Stimulated activated naive CD8-positive, alpha-beta T cell treated with anti-CD3 and anti-CD28 coated beads, Interleukin-15, amount 100 ng/mL, for 72 hours (primary cell): ENCODE results near the gene SLC50A1.
"Not testable (repeated sequence)": the region's sequence is repeated elsewhere in the genome, so short reads cannot be mapped to it uniquely, and the experiment has no call there.

ENCODE experiments used
- ATAC-seq: fragments of 150-1000 bp; cut with Tn5 transposase; 2 replicates; pipeline ENCODE4 v1.10.0; 2021; ENCODE audit warnings: mild to moderate bottlenecking, moderate library complexity
- DNase-seq, 2 donors: peaks; one replicate each; pipeline ENCODE4 v3.0.0; 2021 to 2022
- H3K27ac Mint-ChIP-seq, 2 donors: one replicate each; pipeline ENCODE4 v1.8.0; 2022; ENCODE audit warnings: mild to moderate bottlenecking in 2 of 2, mixed read lengths in 2 of 2, moderate library complexity in 2 of 2
- H3K27me3 Mint-ChIP-seq: one replicate; pipeline ENCODE4 v1.8.0; 2022; ENCODE audit warnings: mixed read lengths
- H3K4me1 Mint-ChIP-seq: one replicate; pipeline ENCODE4 v1.8.0; 2022; ENCODE audit warnings: mild to moderate bottlenecking, mixed read lengths
- H3K4me3 Mint-ChIP-seq, 2 donors: one replicate each; pipeline ENCODE4 v1.8.0; 2022; ENCODE audit warnings: mild to moderate bottlenecking in 2 of 2, mixed read lengths in 2 of 2, moderate library complexity in 1 of 2
- H3K9me3 Mint-ChIP-seq, 2 donors: one replicate each; pipeline ENCODE4 v1.8.0; 2022; ENCODE audit warnings: mixed read lengths in 2 of 2

The SLC50A1 gene

DNA sequence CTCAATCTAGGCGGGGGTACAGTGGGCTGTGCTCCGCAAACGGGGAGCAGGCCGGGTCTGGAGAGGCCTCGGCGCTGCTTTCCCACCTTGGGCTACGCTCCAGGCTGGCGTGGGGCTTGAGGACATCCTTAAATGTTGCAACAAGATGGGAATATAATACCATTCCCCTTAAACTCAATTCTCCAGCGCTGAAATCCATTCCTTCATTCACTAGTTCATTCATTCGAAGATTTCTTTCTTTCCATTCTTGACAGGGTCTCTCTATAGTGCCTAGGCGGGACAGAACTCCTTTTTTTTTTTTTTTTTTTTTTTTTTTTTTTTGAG is 4.9 kb downstream of the SLC50A1 start:
- Mint-ChIP-seq H3K9me3 (no peaks in the 10 kb centered on the region), H3K27me3 (peaks cover 4% of the 10 kb centered on the region), H3K27ac (peak overlapping the region; percentile 91 to 95), H3K4me1 (peaks cover 28% of the 10 kb centered on the region), H3K4me3 (peak overlapping the region; percentile 92)
- DNase-seq (no peak), ATAC-seq (no peak)

DNA sequence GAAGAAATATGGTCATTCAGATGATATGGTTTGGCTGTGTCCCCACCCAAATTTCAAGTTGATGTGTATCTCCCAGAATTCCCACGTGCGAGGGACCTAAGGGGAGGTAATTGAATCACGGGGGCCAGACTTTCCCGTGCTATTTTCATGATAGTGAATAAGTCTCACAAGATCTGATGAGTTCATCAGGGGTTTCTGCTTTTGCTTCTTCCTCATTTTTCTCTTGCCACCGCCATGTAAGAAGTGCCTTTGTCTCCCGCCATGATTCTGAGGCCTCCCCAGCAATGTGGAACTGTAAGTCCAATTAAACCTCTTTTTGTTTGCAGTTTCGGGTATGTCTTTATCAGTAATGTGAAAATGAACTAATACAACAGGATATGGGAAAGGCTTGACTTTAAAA is 6.1 kb downstream of the SLC50A1 start:
- ATAC-seq = no peak
- Mint-ChIP-seq H3K27ac (no peak overlapping the region), H3K27me3 (peaks cover 14% of the 10 kb centered on the region), H3K4me3 (no peak overlapping the region), H3K4me1 (peaks cover 25% of the 10 kb centered on the region), H3K9me3 (no peaks in the 10 kb centered on the region)
- no peak for DNase-seq

DNA sequence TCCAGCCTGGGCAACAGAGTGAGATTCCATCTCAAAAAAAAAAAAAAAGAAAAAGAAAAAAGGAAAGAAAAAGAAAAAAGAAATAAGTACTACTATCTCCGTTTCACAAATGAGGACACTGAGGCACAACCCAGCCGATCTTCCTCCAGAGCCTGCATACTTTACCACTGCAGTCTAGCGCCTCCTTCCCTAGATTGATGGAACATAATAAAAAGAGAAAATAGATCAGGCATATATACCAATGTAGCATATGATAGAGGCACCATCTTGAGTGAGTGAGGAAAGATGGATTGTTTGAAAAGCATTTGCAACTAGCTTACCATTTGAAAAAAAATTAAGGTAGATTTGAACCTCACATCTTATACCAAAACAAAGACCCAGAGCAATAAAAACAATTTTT is 9.8 kb downstream of the SLC50A1 start:
- no peak for ATAC-seq
- Mint-ChIP-seq H3K4me1 (no peaks in the 10 kb centered on the region), H3K4me3 (no peak overlapping the region), H3K9me3 (no peaks in the 10 kb centered on the region), H3K27ac (no peak overlapping the region), H3K27me3 (peaks cover 27% of the 10 kb centered on the region)
- DNase-seq = no peak

DNA sequence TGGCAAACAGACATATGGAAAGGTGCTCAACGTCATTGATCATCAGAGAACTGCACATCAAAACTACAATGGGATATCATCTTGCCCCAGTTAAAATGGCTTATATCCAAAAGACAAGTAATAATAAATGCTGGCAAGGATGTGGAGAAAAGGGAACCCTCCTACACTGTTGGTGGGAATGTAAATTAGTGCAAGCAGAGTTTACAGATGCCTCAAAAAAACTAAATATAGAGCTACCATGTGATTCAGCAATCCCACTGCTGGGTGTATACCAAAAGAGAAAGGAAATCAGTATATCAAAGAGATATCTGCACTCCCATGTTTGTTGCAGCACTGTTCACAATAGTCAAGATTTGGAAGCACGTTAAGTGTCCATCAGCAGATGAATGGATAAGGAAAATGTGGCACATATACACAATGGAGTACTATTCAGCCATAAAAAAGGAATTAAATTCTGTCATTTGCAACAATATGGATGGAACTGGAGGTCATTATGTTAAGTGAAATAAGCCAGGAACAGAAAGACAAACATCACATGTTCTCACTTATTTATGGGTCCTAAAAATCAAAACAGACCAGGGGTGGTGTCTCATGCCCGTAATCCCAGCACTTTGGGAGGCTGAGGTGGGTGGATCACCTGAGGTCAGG is 20.5 kb downstream of the SLC50A1 start:
- peaks cover 10% of the 10 kb centered on the region for H3K27me3 Mint-ChIP-seq
- not testable (repeated sequence) for H3K4me1 Mint-ChIP-seq, H3K9me3 Mint-ChIP-seq, ATAC-seq, DNase-seq, H3K4me3 Mint-ChIP-seq, H3K27ac Mint-ChIP-seq

DNA sequence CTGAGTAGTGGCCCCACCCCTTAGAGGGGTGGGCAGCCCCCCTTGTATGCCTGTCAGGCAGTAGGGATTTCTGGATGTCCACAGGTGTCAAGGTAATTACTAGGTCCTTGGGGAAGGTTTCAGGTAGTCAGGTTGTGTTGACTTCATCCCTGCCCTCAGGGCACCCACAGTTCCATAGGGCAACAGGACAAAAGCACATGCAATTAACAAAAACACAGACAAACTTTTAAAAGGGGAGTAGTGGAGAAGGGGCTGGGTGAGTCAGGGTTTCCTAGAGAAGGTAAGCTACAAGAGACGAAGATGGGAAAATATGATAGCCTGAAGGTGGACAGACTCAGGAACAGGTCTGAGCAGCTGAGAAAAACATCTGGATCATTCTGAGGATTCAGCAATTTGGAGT is 23.3 kb downstream of the SLC50A1 start:
- Mint-ChIP-seq H3K9me3 (no peaks in the 10 kb centered on the region), H3K4me3 (no peak overlapping the region), H3K4me1 (no peaks in the 10 kb centered on the region), H3K27ac (peak overlapping the region in 1 of 2 donors; percentile 61), H3K27me3 (peaks cover 9% of the 10 kb centered on the region)
- no peak for ATAC-seq
- DNase-seq = no peak

DNA sequence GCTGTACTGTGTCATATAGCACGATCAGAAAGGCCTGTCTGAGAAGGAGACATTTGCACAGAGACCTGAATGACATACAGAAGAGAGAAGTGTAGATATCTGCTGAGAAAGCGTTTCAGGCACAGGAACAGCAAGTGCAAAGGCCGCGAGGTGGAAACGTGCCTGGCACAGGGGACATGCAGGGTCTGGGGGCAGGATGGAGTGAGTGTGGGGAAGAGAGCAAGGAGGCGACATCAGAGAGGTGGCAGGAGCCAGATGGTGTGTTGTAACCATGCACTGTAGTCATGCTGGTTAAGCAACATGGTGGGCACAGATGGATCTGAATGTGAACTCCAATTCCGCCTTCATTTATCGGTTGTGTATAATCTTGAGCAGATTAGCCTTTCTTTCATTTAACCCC is 24.5 kb downstream of the SLC50A1 start:
- ATAC-seq (no peak), DNase-seq (no peak)
- Mint-ChIP-seq H3K9me3 (no peaks in the 10 kb centered on the region), H3K27ac (no peak overlapping the region), H3K4me1 (no peaks in the 10 kb centered on the region), H3K27me3 (peaks cover 5% of the 10 kb centered on the region), H3K4me3 (no peak overlapping the region)

DNA sequence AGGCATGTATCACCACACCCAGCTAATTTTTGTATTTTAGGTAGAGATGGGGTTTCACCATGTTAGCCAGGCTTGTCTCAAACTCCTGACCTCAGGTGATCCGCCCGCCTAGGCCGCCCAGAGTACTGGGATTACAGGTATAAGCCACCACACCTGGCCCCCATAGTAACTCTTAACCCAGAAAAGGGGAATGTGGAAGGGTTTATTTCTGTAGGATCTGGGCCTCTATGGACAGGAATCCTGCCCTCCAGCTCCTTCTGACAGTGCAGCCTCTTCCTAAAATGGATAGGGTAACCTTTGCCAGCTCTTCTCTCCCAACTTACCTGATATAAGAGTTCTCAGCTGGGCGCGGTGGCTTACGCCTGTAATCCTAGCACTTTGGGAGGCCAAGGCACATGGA is 27.0 kb downstream of the SLC50A1 start:
- H3K27me3 Mint-ChIP-seq, H3K27ac Mint-ChIP-seq, ATAC-seq, DNase-seq, H3K9me3 Mint-ChIP-seq, H3K4me3 Mint-ChIP-seq: not testable (repeated sequence)
- H3K4me1 Mint-ChIP-seq = peaks cover 11% of the 10 kb centered on the region

DNA sequence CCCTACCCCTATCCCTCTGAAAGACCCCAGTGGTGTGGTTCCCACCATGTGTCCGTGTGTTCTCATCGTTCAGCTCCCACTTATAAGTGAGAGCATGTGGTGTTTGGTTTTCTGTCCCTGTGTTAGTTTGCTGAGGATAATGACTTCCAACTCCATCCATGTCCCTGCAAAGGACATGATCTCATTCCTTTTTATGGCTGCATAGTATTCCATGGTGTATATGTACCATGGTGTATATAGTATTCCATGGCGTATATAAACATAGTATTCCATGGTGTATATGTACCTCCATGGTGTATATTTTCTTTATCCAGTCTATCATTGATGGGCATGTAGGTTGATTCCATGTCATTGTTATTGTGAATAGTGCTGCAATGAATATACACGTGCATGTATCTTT is 28.1 kb downstream of the SLC50A1 start:
- peaks cover 17% of the 10 kb centered on the region for H3K4me1 Mint-ChIP-seq
- not testable (repeated sequence) for H3K9me3 Mint-ChIP-seq, H3K27ac Mint-ChIP-seq, H3K4me3 Mint-ChIP-seq, DNase-seq, ATAC-seq, H3K27me3 Mint-ChIP-seq

DNA sequence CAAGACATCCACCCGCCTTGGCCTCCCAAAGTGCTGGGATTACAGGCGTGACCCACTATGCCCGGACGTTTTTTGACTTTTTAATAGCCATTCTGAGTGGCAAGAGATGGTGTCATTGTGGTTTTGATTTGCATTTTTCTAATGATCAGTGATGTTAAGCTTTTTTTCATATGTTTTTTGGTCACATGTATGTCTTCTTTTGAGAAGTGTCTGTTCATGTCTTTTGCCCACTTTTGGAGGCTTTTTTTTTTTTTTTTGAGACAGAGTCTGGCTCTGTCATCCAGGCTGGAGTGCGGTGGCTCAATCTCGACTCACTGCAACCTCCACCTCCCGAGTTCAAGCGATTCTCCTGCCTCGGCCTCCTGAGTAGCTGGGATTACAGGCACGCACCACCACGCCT is 29.0 kb downstream of the SLC50A1 start:
- not testable (repeated sequence) for H3K27me3 Mint-ChIP-seq, H3K27ac Mint-ChIP-seq, ATAC-seq

DNA sequence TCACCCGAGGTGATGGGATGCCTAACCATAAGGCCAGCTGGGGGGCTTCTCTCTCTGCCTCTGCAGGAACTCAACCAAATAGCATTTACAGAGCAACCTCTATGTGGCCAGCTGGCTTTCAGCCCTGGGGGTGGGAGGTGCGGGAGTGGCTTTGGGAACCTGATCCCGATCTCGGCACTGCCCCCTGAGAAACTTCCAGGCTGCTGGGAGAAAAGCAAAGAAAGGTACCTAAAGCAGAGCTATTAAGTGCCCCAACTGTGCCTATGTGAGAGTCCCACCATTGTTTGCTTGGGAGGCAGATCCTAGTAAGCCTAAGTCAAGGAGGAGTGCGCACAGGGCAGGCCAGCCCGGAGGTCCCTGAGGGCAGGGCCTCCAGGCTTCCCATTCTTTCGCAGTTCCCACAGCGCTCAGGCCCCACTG is 30.4 kb downstream of the SLC50A1 start:
- Mint-ChIP-seq H3K4me1 (peaks cover 18% of the 10 kb centered on the region), H3K9me3 (no peaks in the 10 kb centered on the region), H3K27ac (no peak overlapping the region), H3K27me3 (peaks cover 7% of the 10 kb centered on the region), H3K4me3 (no peak overlapping the region)
- ATAC-seq (no peak), DNase-seq (no peak)

More for the DNA sequence above, 29.0 kb downstream of the SLC50A1 start:
- not testable (repeated sequence) for H3K4me3 Mint-ChIP-seq, DNase-seq, H3K9me3 Mint-ChIP-seq
- H3K4me1 Mint-ChIP-seq = peaks cover 17% of the 10 kb centered on the region

DNA sequence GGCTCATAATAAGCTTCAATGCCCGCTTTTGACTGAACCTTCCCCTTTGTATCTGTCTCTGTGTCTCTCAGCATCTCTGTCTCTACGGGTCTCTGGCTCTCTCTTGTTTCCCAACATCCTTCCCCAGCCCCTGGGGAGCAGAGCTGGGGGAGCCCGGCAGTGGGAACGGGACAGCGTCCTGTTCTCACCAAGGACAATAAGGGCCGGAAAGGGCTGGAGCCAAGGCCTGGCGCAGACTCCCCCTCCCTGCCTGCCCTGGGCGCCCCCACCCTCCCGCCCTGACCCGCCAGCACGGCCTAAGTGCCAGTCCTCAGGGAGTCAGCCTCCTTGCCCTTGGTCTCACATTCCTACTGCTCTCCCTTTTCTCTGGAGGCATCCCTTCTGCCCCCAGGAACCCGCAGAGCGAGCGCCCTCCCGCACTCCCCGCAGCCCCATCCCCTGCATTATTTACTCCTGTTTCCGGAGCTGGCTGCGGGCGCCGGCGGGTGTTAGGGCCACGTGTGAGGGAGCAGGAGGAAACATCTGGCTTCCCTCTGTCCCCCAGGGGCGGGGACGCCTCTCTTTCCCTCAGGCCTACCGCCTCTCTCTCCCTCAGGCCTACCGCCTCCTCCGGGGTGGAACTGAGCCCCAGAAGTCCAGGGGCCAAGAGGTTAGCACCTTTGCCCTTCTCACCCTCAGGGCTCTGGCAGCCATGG is 31.0 kb downstream of the SLC50A1 start:
- H3K9me3 Mint-ChIP-seq = no peaks in the 10 kb centered on the region
- peak overlapping the region; percentile 74 to 85 for H3K4me3 Mint-ChIP-seq
- ATAC-seq = peak; percentile 24
- H3K4me1 Mint-ChIP-seq = peaks cover 24% of the 10 kb centered on the region
- H3K27me3 Mint-ChIP-seq = peaks cover 7% of the 10 kb centered on the region
- H3K27ac Mint-ChIP-seq = peak overlapping the region; percentile 46 to 88
- no peak for DNase-seq

DNA sequence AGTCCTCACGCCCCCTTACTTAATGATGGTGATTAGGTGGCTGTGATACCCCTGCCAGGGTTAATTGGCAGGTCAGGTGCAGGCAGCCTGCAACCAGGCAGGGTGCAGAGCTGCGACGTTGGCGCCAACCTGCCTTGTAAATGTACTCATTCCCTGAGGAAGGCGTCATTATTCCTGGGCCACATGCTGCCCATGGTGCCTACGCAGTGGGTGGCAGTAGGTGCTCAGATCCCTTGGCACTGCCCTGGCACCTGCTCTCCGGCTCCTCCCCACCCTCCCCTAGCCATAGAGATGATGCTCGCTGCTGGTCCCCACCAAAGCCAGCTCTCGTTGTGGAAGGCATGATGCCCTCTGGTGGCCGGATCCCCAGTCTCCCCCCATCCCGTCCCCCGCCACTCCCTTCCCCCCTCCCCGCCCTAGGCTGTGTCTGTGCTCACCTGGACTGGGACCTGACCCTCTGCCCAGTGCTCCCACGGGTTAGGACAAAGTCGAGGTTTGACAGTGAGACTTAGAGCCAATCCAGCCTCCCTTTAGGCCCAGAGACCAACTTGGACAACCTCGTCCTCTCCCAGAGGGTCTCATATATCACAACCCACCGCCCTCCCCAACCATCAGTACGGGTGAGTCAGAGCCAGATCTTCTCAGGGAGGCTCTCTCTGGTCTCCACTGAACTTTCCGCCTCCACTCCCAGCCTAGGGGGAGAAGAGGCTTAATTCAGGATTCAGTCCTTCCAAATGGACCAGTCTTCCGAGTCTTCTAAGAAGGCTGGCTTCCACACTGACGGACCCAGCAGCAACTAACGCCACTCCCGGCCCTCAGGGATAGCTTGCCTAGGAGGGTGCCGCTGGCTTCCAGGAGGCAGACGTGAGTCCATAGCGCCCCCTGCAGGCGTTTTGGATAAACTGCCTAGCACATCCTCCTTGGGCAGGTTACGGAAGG is 31.8 kb downstream of the SLC50A1 start:
- no peaks in the 10 kb centered on the region for H3K9me3 Mint-ChIP-seq
- peaks cover 31% of the 10 kb centered on the region for H3K4me1 Mint-ChIP-seq
- ATAC-seq (peak; percentile 86), DNase-seq (peak; percentile 85 to 87)
- H3K27me3 Mint-ChIP-seq = peaks cover 7% of the 10 kb centered on the region
- H3K4me3 Mint-ChIP-seq = peak overlapping the region; percentile 74 to 85
- peak overlapping the region; percentile 22 to 82 for H3K27ac Mint-ChIP-seq

DNA sequence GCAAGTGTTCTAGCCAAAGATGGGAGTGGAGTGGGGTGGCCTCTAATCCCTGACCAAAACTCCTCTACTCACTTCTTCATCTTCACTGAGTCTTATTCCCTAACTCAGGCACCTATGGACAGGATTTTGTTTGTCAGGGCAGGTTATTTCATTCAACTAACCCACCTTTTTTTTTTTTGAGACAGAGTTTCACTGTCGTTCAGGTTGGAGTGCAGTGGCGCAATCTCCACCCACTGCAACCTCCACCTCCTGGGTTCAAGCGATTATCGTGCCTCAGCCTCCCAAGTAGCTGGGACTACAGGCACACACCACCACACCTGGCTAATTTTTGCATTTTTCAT is 32.4 kb downstream of the SLC50A1 start:
- not testable (repeated sequence) for H3K9me3 Mint-ChIP-seq, H3K27me3 Mint-ChIP-seq, ATAC-seq, DNase-seq
- peak overlapping the region in 1 of 2 donors; percentile 30 for H3K27ac Mint-ChIP-seq
- peaks cover 32% of the 10 kb centered on the region for H3K4me1 Mint-ChIP-seq
- peak overlapping the region in 1 of 2 donors; percentile 85 for H3K4me3 Mint-ChIP-seq

DNA sequence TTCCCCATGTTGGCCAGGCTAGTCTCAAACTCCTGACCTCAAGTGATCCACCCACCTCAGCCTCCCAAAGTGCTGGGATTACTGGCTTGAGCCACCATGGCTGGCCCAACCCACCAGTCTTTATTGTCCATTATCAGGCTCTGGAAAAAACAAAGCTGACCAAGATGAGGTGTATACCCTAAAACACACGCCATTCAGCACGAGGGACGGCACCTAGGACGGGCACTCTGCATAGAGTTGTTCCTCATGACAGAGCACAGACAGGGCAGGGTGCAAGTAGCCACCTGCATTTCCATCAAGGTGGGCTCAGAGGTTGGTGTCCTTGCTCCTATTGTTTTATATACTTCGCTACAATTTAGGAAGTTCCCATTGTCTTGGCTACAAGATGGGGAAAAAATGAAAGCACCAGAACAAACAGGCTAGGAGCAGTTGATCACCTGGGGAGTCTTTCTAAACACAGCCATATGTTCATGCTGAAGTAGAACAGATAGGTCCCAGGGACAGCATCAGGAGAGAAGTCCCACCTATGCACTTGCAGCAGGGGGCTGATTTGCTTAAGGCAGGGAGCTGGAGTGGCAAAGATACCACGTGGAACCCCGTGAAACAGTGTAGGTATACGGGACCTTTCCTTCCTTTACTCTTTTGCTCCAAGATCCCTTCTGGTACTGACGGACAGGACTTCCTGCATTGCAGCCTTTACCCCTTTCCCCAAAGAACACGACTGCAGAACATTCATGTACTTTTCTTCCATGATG is 33.0 kb downstream of the SLC50A1 start:
- Mint-ChIP-seq H3K4me3 (no peak overlapping the region), H3K9me3 (no peaks in the 10 kb centered on the region), H3K4me1 (peaks cover 38% of the 10 kb centered on the region), H3K27ac (no peak overlapping the region), H3K27me3 (peaks cover 7% of the 10 kb centered on the region)
- DNase-seq (no peak), ATAC-seq (no peak)

DNA sequence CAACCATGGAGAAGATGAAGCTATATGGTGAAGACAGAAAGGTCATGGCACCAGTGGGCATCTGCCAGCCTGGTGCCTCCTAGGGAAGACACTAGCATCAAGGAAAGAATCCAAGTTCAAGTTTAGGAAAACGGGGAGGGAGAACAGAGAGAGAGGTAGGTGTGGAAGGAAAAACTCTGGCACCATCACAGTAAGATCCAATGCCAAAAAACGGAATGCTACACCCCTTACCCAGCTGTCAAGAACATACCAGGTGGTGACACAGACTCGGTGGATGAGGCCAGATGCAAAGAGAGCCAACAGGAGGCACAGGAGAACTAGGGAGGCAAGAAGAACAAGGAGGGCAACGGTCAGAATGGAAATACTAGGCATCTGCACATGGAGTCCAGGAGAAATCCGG is 33.9 kb downstream of the SLC50A1 start:
- Mint-ChIP-seq H3K27ac (peak overlapping the region in 1 of 2 donors; percentile 50), H3K27me3 (peaks cover 7% of the 10 kb centered on the region), H3K4me1 (peaks cover 47% of the 10 kb centered on the region), H3K9me3 (no peaks in the 10 kb centered on the region), H3K4me3 (no peak overlapping the region)
- no peak for DNase-seq
- no peak for ATAC-seq
